K562 (cell line): ENCODE results near the gene ADAP2. TPM values are rescaled to one million over a fixed set of nuclear protein-coding genes. Genes with fewer than 3 reads are reported as not detected.

Experiments
- CBX8 ChIP-seq: fragments of 200-600 bp; sonication (generic); IDR thresholded peaks from 2 replicates; pipeline ENCODE4 v1.6.1; 2012; ENCODE audit warnings: borderline replicate concordance, mixed run types, low read depth, mild to moderate bottlenecking, moderate library complexity, mixed read lengths, low read length, control low read depth, inconsistent platforms; ENCODE audit not compliant: poor library complexity, severe bottlenecking; ENCODE audit errors: extremely low read depth
- CHD2 ChIP-seq: IDR thresholded peaks from 2 replicates; pipeline ENCODE4 v1.6.1; 2011; ENCODE audit warnings: low read depth, low read length
- CREBBP ChIP-seq: IDR thresholded peaks from one replicate; pipeline ENCODE4 v1.6.1; 2012; ENCODE audit warnings: low read depth, mild to moderate bottlenecking, control low read depth, inconsistent platforms, low read length
- CTCFL ChIP-seq: IDR thresholded peaks from 2 replicates; pipeline ENCODE4 v1.6.1; 2011; ENCODE audit warnings: borderline replicate concordance, low read depth, mild to moderate bottlenecking, moderate library complexity, low read length; ENCODE audit not compliant: insufficient read depth, poor library complexity, severe bottlenecking
- E2F8 ChIP-seq: fragments of 450-650 bp; IDR thresholded peaks from 2 replicates; pipeline ENCODE4 v1.7.1; 2018; ENCODE audit warnings: mild to moderate bottlenecking, low read depth; ENCODE audit not compliant: partially characterized antibody
- ELF1 ChIP-seq: fragments of 200-800 bp; sonication (Bioruptor generic); IDR thresholded peaks from 2 replicates; pipeline ENCODE4 v1.6.1; 2016; ENCODE audit warnings: missing genetic modification characterization, missing compliant biosample characterization
- LCOR ChIP-seq: sonication (generic); formaldehyde crosslinking; IDR thresholded peaks from 2 replicates; pipeline ENCODE4 v1.8.0; 2022; ENCODE audit warnings: mild to moderate bottlenecking, missing genetic modification reagents
- MAX ChIP-seq: sonication (generic); formaldehyde crosslinking; IDR thresholded peaks from 2 replicates; pipeline ENCODE4 v1.9.0; 2022; ENCODE audit warnings: mild to moderate bottlenecking, missing genetic modification reagents
- MAZ ChIP-seq, 2 experiments: fragments of 450-650 bp in 1 of 2; sonication (generic) in 1 of 2; formaldehyde crosslinking; IDR thresholded peaks in 1 of 2; conservative IDR thresholded peaks in 1 of 2; 2 replicates each; pipeline versions ENCODE4 v1.4.0 to v1.5.0; 2020; ENCODE audit warnings: mild to moderate bottlenecking in 1 of 2, missing genetic modification reagents in 1 of 2
- MEF2A ChIP-seq: IDR thresholded peaks from 2 replicates; pipeline ENCODE4 v1.6.1; 2011; ENCODE audit warnings: low read depth, mild to moderate bottlenecking, low read length, moderate library complexity; ENCODE audit not compliant: control insufficient read depth
- NR3C1 ChIP-seq: sonication (generic); formaldehyde crosslinking; IDR thresholded peaks from 2 replicates; pipeline ENCODE4 v1.8.1; 2022; ENCODE audit warnings: missing genetic modification reagents
- PHF21A ChIP-seq: fragments of 450-650 bp; IDR thresholded peaks from 2 replicates; pipeline ENCODE4 v1.6.1; 2017; ENCODE audit warnings: low read depth, borderline replicate concordance
- ZNF445 ChIP-seq: fragments of 250-450 bp; sonication (Bioruptor Pico); IDR thresholded peaks from 2 replicates; pipeline ENCODE4 v1.4.0; 2020; ENCODE audit warnings: low read depth, mild to moderate bottlenecking, moderate library complexity
- ZNF609 ChIP-seq: sonication (generic); formaldehyde crosslinking; IDR thresholded peaks from 2 replicates; pipeline ENCODE4 v1.8.1; 2023; ENCODE audit warnings: missing genetic modification reagents, mild to moderate bottlenecking, borderline replicate concordance
- ZNF766 ChIP-seq: fragments of 200-800 bp; sonication (Bioruptor generic); conservative IDR thresholded peaks from 2 replicates; pipeline ENCODE4 v1.6.1; 2016; ENCODE audit warnings: missing genetic modification characterization, missing compliant biosample characterization
- polyA plus RNA-seq, 8 experiments: library from polyadenylated mRNA; depleted of rRNA in 4 of 8; stranded (reverse) in 5 of 8; unstranded in 3 of 8; fragments of >200 nt; fragmentation: Nextera tagmentation in 2 of 8; fragmentation: Illumina TruSeq in 1 of 8; extraction: Ambion mirVana in 2 of 8; extraction: Trizol in 1 of 8; gene quantifications; 2 replicates each; pipeline versions ENCODE4 v1.2.1 to v1.2.3, GENCODE V29; 2011 to 2014; ENCODE audit warnings: inconsistent platforms in 1 of 8, missing spikeins in 1 of 8
- total RNA-seq, 7 experiments: library from RNA; depleted of rRNA in 6 of 7; stranded (reverse); fragments of >200 nt in 6 of 7; fragmentation: Illumina TruSeq in 2 of 7; extraction: Trizol in 2 of 7; gene quantifications; 2 replicates each; pipeline versions ENCODE4 v1.2.1 to v1.2.3, GENCODE V29; 2011 to 2021; ENCODE audit warnings: low replicate concordance in 1 of 7

The ADAP2 gene
- total and polyA plus RNA-seq, 9 of the 15 experiments (the other 6 are each of a cell fraction or from before 2014, with no cell fraction given) = 0.06 to 0.73 (median 0.23) TPM; not detected in 5

- no peak; the same call in 1 of the 2 replicates for TF ChIP-seq ZNF609
- TF ChIP-seq MEF2A = no peak
- TF ChIP-seq LCOR (CRISPR knock-in tag) = 0 out of 2 replicates have a peak, but pooled peaks have one; percentile 50
- no peak for TF ChIP-seq CBX8
- TF ChIP-seq CHD2 = no peak
- TF ChIP-seq MAZ (CRISPR knock-in tag; conservative IDR thresholded peaks at IDR 0.05 in 1 of 2, IDR thresholded peaks at IDR 0.05 in 1 of 2) = peak; percentile 74 to 93
- TF ChIP-seq ELF1 (tag) = peak; percentile 69
- no peak for TF ChIP-seq ZNF445
- TF ChIP-seq MAX (CRISPR knock-in tag) = 0 out of 2 replicates have a peak, but pooled peaks have one; percentile 16
- TF ChIP-seq NR3C1 (CRISPR knock-in tag) = no peak
- peak; percentile 72; the same call in 1 of the 2 replicates for TF ChIP-seq ZNF766
- peak; percentile 48; the same call in 1 of the 2 replicates for TF ChIP-seq PHF21A
- TF ChIP-seq CREBBP = no peak
- TF ChIP-seq CTCFL = no peak
- peak; percentile 86 for TF ChIP-seq E2F8
These were observed 15.4 kb upstream of the ADAP2 start, which contains the start of gene TEFM (continued) for GRCh38 chr17:30906101-30906911.
